Glutamatergic neuron (in vitro differentiated cells): ENCODE data around the gene PCDHGA10. TPM values are rescaled to one million over a fixed set of nuclear protein-coding genes. Genes with fewer than 3 reads are reported as not detected.

Source experiments
- DNase-seq: peaks from one replicate; pipeline ENCODE4 v3.0.0; 2022
- H3K27ac Mint-ChIP-seq: one replicate; pipeline ENCODE4 v1.8.0; 2020; ENCODE audit warnings: mild to moderate bottlenecking, mixed read lengths, inconsistent platforms; ENCODE audit not compliant: unreplicated experiment
- H3K27me3 Mint-ChIP-seq: one replicate; pipeline ENCODE4 v1.8.0; 2020; ENCODE audit warnings: mild to moderate bottlenecking, moderate library complexity, mixed read lengths, inconsistent platforms; ENCODE audit not compliant: unreplicated experiment
- H3K36me3 Mint-ChIP-seq: one replicate; pipeline ENCODE4 v1.8.0; 2020; ENCODE audit warnings: mild to moderate bottlenecking, mixed read lengths, inconsistent platforms; ENCODE audit not compliant: unreplicated experiment
- H3K4me1 Mint-ChIP-seq: one replicate; pipeline ENCODE4 v1.8.0; 2020; ENCODE audit warnings: mild to moderate bottlenecking, low read depth, mixed read lengths, inconsistent platforms; ENCODE audit not compliant: unreplicated experiment
- H3K4me3 Mint-ChIP-seq: one replicate; pipeline ENCODE4 v1.8.0; 2020; ENCODE audit warnings: mild to moderate bottlenecking, mixed read lengths, inconsistent platforms; ENCODE audit not compliant: unreplicated experiment
- H3K9me3 Mint-ChIP-seq: one replicate; pipeline ENCODE4 v1.8.0; 2020; ENCODE audit warnings: mild to moderate bottlenecking, moderate library complexity, mixed read lengths, inconsistent platforms; ENCODE audit not compliant: unreplicated experiment
- total RNA-seq: library from RNA; stranded (reverse); fragmentation: NEBNext Ultra II Directional; extraction: Animal tissue kit (Norgen Biotek cat#: 25700); gene quantifications from one replicate; pipeline ENCODE4 v1.2.1, GENCODE V29; 2021; ENCODE audit not compliant: unreplicated experiment
- TF ChIP-seq, protein P1 (sequence below): fragments of 200-600 bp; sonication (generic); IDR thresholded peaks from one replicate; pipeline ENCODE4 v1.5.0; 2021; ENCODE audit not compliant: partially characterized antibody, unreplicated experiment

PCDHGA10 gene
- total RNA-seq, 1 donor from 2014 or later = 16.6 TPM

DNA sequence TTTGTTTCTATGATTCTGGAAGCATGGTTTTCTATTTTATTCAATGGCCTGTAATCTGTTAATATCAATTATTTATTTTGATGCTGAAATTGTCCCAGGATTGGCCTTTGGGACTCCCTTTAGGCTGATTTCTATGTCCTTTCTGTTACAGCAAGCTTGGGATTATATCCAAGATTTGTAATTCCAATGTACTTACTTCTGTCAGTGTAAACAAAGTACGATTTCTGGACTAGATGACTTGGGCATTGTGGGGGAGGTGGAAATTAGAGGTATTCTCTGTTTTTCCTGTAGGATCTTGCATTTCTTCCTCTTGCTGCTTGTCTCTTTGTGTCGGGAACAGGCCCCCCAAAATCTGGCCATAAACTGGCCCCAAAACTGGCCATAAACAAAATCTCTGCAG lies 21.2 kb downstream of the PCDHGA10 start:
- Mint-ChIP-seq H3K4me1 (no peaks in the 10 kb centered on the region), H3K36me3 (peaks cover 53% of the 10 kb centered on the region), H3K9me3 (peaks cover 29% of the 10 kb centered on the region), H3K27me3 (peaks cover 8% of the 10 kb centered on the region), H3K27ac (no peak overlapping the region), H3K4me3 (no peak overlapping the region)
- no peak for DNase-seq
- TF ChIP-seq, protein P1, sequence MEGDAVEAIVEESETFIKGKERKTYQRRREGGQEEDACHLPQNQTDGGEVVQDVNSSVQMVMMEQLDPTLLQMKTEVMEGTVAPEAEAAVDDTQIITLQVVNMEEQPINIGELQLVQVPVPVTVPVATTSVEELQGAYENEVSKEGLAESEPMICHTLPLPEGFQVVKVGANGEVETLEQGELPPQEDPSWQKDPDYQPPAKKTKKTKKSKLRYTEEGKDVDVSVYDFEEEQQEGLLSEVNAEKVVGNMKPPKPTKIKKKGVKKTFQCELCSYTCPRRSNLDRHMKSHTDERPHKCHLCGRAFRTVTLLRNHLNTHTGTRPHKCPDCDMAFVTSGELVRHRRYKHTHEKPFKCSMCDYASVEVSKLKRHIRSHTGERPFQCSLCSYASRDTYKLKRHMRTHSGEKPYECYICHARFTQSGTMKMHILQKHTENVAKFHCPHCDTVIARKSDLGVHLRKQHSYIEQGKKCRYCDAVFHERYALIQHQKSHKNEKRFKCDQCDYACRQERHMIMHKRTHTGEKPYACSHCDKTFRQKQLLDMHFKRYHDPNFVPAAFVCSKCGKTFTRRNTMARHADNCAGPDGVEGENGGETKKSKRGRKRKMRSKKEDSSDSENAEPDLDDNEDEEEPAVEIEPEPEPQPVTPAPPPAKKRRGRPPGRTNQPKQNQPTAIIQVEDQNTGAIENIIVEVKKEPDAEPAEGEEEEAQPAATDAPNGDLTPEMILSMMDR = no peak

DNA sequence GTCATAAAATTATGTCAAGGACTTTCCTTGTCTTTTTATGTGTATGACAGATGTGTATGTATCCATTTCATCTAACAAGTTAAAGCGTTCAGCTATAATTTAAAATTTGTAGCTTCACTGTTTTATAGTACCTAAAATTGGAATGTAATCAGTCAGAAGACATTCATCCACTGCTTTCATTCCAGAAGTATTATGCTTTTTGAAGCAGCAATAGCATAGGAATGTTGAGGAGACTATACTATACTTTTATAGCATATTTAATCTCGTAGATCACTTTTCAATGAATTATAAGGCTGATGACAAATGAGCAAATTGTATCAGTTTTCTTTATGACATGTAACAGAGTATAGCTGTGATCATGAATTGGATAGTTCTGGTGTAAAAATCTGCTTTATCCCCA lies 24.4 kb downstream of the PCDHGA10 start:
- Mint-ChIP-seq H3K4me3 (no peak overlapping the region), H3K36me3 (peaks cover 46% of the 10 kb centered on the region), H3K9me3 (peaks cover 20% of the 10 kb centered on the region), H3K27me3 (peaks cover 4% of the 10 kb centered on the region), H3K27ac (no peak overlapping the region), H3K4me1 (no peaks in the 10 kb centered on the region)
- TF ChIP-seq, protein P1 = no peak
- no peak for DNase-seq

DNA sequence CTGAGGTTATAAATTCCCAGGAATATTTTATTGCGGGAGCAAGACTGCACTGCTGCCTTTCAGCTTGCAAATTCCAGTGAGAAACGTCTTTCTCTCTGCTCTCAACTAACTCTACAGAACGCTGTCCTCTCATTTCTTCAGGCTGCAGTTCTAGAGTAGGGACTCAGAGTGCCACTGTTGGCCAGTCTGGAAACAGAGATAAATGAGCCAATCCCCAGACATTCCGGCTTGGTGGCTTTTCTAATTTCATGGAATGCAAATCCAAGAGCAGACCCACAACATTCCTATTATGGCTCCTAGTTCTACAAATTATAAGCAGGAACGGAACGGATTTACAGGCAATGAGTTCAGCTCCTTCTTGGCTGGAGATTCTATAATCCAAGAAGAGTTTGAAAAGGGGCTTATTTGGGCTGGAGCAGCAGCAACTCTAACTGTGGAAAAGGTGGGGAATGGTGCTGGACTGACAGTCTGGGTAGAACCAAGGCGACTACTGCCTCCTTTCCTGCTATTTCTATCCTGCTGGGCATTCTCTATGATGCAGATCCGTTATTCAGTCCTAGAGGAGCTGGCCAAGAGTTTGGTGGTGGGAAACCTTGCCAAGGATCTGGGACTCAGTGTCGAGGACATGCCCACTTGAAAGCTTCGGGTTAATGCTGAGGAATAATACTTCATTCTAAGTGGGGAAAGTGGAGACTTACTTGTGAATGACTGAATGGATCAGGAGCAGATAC lies 26.8 kb downstream of the PCDHGA10 start:
- Mint-ChIP-seq H3K27ac (no peak overlapping the region), H3K27me3 (peaks cover 4% of the 10 kb centered on the region), H3K4me3 (no peak overlapping the region), H3K9me3 (peaks cover 12% of the 10 kb centered on the region), H3K36me3 (peaks cover 39% of the 10 kb centered on the region), H3K4me1 (no peaks in the 10 kb centered on the region)
- no peak for DNase-seq
- TF ChIP-seq, protein P1 = no peak

DNA sequence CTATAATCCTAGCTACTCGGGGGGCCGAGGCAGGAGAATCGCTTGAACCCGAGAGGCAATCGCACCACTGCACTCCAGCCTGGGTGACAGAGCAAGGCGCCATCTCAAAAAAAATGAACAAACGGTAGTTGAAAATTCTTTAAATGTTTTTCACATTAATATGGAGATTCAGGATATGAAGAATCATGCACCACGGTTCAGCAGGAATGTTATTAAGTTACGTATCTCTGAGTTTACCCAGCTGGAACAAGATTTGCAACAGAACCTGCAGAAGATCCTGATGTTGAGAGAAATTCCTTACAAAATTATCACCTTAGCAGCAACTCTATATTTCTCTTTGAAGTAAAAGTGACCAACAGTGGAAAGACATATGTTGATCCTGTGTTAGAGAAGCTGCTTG lies 27.6 kb downstream of the PCDHGA10 start:
- DNase-seq = no peak
- H3K27ac Mint-ChIP-seq = no peak overlapping the region
- peaks cover 12% of the 10 kb centered on the region for H3K9me3 Mint-ChIP-seq
- TF ChIP-seq, protein P1 = no peak
- H3K4me3 Mint-ChIP-seq = no peak overlapping the region
- H3K27me3 Mint-ChIP-seq = peaks cover 4% of the 10 kb centered on the region
- no peaks in the 10 kb centered on the region for H3K4me1 Mint-ChIP-seq
- H3K36me3 Mint-ChIP-seq = peaks cover 41% of the 10 kb centered on the region

DNA sequence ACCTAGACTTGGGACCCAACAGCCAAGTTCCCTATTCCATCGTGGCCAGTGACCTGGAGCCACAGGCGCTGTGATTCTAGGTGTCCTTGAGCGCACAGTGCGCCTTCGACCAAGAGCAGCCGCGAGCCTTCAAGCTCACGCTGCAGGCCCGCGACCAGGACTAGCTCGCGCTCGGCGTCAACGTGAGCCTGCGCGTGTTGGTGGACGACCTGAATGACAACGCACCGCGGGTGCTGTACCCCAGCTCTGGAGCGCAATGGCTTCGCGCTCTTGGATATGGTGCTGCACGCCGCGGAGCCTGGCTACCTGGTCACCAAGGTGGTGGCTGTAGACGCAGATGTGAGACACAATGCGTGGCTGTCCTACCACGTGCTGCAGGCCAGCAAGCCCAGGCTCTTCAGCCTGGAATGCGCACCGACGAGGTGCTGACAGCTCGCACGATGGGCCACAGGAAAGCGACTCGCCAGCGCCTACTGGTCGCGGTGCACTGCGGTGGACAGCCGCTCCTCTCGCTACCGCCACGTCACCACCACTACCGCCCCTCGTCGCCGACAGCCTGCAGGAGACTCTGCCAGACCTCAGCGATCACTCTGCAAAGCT lies 28.9 kb downstream of the PCDHGA10 start:
- Mint-ChIP-seq H3K36me3 (peaks cover 41% of the 10 kb centered on the region), H3K4me3 (no peak overlapping the region), H3K27me3 (peaks cover 4% of the 10 kb centered on the region), H3K4me1 (no peaks in the 10 kb centered on the region), H3K27ac (no peak overlapping the region), H3K9me3 (peaks cover 14% of the 10 kb centered on the region)
- DNase-seq = no peak
- TF ChIP-seq, protein P1 = no peak
